ENCODE data around the gene BDH1. TPM values are rescaled to one million over a fixed set of nuclear protein-coding genes. Genes with fewer than 3 reads are reported as not detected.

The BDH1 gene
- polyA plus RNA-seq, 1 donor (not counting 4 experiments of a cell fraction or from before 2014, with no cell fraction given) = 30.2 TPM

- no peak overlapping the region for H3K27ac ChIP-seq (ENCODE audit: control insufficient read depth, insufficient read depth, low read length)
- TF ChIP-seq CTCF (optimal IDR thresholded peaks at IDR 0.05 in 1 of 3, IDR thresholded peaks at IDR 0.05 in 1 of 3, conservative IDR thresholded peaks at IDR 0.05 in 1 of 3; ENCODE audit: extremely low read depth in 1 of 3, insufficient read depth in 2 of 3, low read length in 3 of 3) (peak in 2 of 3 experiments; percentile 37 to 44), EZH2 (IDR thresholded peaks at IDR 0.05; ENCODE audit: low read length) (no peak)
- no peak overlapping the region for H3K4me3 ChIP-seq (ENCODE audit: control insufficient read depth in 2 of 3, extremely low read depth in 1 of 3, insufficient read depth in 2 of 3, low read depth in 1 of 3, low read length in 3 of 3)
- DNase-seq (ENCODE audit: low read depth, low spot score) = no peak
- H3K9me3 ChIP-seq (ENCODE audit: control insufficient read depth, low read depth, low read length) = no peaks in the 10 kb centered on the region
- no peaks in the 10 kb centered on the region for H3K4me1 ChIP-seq (ENCODE audit: control insufficient read depth, extremely low read depth, insufficient read depth, low read length)
- no peak overlapping the region for H3K9ac ChIP-seq (ENCODE audit: control insufficient read depth, extremely low read depth, insufficient read depth, low read length)
- H4K20me1 ChIP-seq (ENCODE audit: control insufficient read depth, extremely low read depth, insufficient read depth, low read length) = no peaks in the 10 kb centered on the region
- no peak overlapping the region for H2AFZ ChIP-seq (ENCODE audit: control insufficient read depth, low read length)
- H3K36me3 ChIP-seq (ENCODE audit: control insufficient read depth in 2 of 2, extremely low read depth in 1 of 2, insufficient read depth in 2 of 2, low read length in 2 of 2) = peaks cover 1 to 15% of the 10 kb centered on the region in 2 experiments
- dilution Hi-C loops (cut with MboI; ENCODE audit: extremely low pct_ligation_motif_present, low sequenced_read_pairs) = no loop called here
- no peaks in the 10 kb centered on the region for H3K79me2 ChIP-seq (ENCODE audit: control insufficient read depth, insufficient read depth, low read length)
- no peaks in the 10 kb centered on the region for H3K27me3 ChIP-seq (ENCODE audit: control insufficient read depth, extremely low read depth, insufficient read depth, low read length)
- no peaks in the 10 kb centered on the region for H3K9me1 ChIP-seq (ENCODE audit: control insufficient read depth, extremely low read depth, insufficient read depth, low read length)
- H3K4me2 ChIP-seq (ENCODE audit: control insufficient read depth, extremely low read depth, insufficient read depth, low read depth, low read length) = no peak overlapping the region
- no peak for FAIRE-seq
Measured at GRCh38 chr3:197525706-197526105, 30.1 kb downstream of the BDH1 start.

- H3K4me3 ChIP-seq (ENCODE audit: control insufficient read depth in 2 of 3, extremely low read depth in 1 of 3, insufficient read depth in 2 of 3, low read depth in 1 of 3, low read length in 3 of 3) = no peak overlapping the region
- no peak overlapping the region for H3K4me2 ChIP-seq (ENCODE audit: control insufficient read depth, extremely low read depth, insufficient read depth, low read depth, low read length)
- H3K27me3 ChIP-seq (ENCODE audit: control insufficient read depth, extremely low read depth, insufficient read depth, low read length) = no peaks in the 10 kb centered on the region
- no peaks in the 10 kb centered on the region for H3K9me1 ChIP-seq (ENCODE audit: control insufficient read depth, extremely low read depth, insufficient read depth, low read length)
- dilution Hi-C loops (cut with MboI; ENCODE audit: extremely low pct_ligation_motif_present, low sequenced_read_pairs) = no loop called here
- no peaks in the 10 kb centered on the region for H3K9me3 ChIP-seq (ENCODE audit: control insufficient read depth, low read depth, low read length)
- H3K27ac ChIP-seq (ENCODE audit: control insufficient read depth, insufficient read depth, low read length) = no peak overlapping the region
- H2AFZ ChIP-seq (ENCODE audit: control insufficient read depth, low read length) = no peak overlapping the region
- peaks cover 1 to 12% of the 10 kb centered on the region in 2 experiments for H3K36me3 ChIP-seq (ENCODE audit: control insufficient read depth in 2 of 2, extremely low read depth in 1 of 2, insufficient read depth in 2 of 2, low read length in 2 of 2)
- no peaks in the 10 kb centered on the region for H3K4me1 ChIP-seq (ENCODE audit: control insufficient read depth, extremely low read depth, insufficient read depth, low read length)
- no peaks in the 10 kb centered on the region for H3K79me2 ChIP-seq (ENCODE audit: control insufficient read depth, insufficient read depth, low read length)
- FAIRE-seq = no peak
- no peak overlapping the region for H3K9ac ChIP-seq (ENCODE audit: control insufficient read depth, extremely low read depth, insufficient read depth, low read length)
- H4K20me1 ChIP-seq (ENCODE audit: control insufficient read depth, extremely low read depth, insufficient read depth, low read length) = no peaks in the 10 kb centered on the region
- DNase-seq (ENCODE audit: low read depth, low spot score) = no peak
- TF ChIP-seq CTCF (optimal IDR thresholded peaks at IDR 0.05 in 1 of 3, IDR thresholded peaks at IDR 0.05 in 1 of 3, conservative IDR thresholded peaks at IDR 0.05 in 1 of 3; ENCODE audit: extremely low read depth in 1 of 3, insufficient read depth in 2 of 3, low read length in 3 of 3) = no peak
- no peak for TF ChIP-seq EZH2 (IDR thresholded peaks at IDR 0.05; ENCODE audit: low read length)
Measured at GRCh38 chr3:197524128-197524527, 31.6 kb downstream of the BDH1 start.
